ENCODE results near the gene CRYM.

CRYM gene

DNA sequence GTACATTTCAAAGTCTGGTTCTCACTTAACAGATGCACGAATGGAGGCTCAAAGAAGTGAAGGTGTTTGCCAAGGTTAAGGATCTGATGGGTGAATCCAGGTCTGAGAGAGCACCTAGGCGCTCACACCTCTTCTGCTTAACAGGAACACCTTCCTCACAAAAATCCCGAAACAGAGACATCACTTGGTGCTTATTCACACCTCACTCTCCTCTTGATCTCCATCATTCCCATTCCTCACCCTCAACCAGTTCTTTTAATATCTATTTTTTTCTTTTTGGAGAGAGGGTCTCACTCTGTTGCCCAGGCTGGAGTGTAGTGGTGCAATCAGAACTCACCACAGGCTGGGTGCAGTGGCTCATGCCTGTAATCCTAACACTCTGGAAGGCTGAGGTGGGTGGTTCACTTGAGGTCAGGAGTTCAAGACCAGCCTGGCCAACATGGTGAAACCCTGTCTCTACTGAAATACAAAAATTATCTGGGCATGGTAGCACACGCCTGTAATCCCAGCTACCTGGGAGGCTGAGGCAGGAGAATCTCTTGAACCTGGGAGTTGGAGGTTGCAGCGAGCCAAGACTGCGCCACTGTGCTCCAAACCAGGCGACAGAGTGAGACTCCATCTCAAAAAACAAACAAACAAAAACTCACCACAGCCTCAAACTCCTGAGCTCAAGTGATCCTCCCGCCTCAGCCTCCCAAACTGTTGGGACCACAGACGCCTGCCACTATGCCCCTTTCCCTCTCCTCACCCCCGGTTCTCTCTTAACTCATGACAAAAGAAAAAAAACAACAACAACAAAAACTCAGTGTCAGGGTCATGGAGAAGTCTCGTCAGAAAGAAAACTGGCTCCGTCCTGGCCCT is 15.1 kb downstream of the CRYM start:
- H3K27me3 ChIP-seq (ENCODE audit: control insufficient read depth in 3 of 3, insufficient read depth in 3 of 3, low read depth in 1 of 3, low read length in 3 of 3), result no peaks in the 10 kb centered on the region
- H2BK5ac ChIP-seq (ENCODE audit: low read length), result no peak overlapping the region
- H3K4me3 ChIP-seq (ENCODE audit: low read length in 2 of 2), result no peak overlapping the region
- H2BK15ac ChIP-seq (ENCODE audit: low read length), result no peak overlapping the region
- no peaks in the 10 kb centered on the region for H3K79me1 ChIP-seq (ENCODE audit: low read depth, low read length)
- DNase-seq (ENCODE audit: low spot score), result no peak
- no CpG with 5 or more reads among the region's 12 CpGs for WGBS, 2 donors (ENCODE audit: extremely low coverage in 2 of 2, insufficient read length in 2 of 2, insufficient replicate concordance in 1 of 2)
- H3K4me2 ChIP-seq (ENCODE audit: insufficient read depth, low read length, poor library complexity, severe bottlenecking), result no peak overlapping the region
- H3K4me1 ChIP-seq (ENCODE audit: control insufficient read depth in 2 of 2, insufficient read depth in 1 of 2, low read depth in 1 of 2, low read length in 2 of 2), result peaks cover 10 to 11% of the 10 kb centered on the region in 2 donors
- H3K18ac ChIP-seq (ENCODE audit: low read length), result no peak overlapping the region
- no peak overlapping the region for H3K23ac ChIP-seq (ENCODE audit: low read depth, low read length, poor library complexity)
- H2AFZ ChIP-seq (ENCODE audit: low read length), result peak overlapping the region; percentile 83
- no peaks in the 10 kb centered on the region for H3K9me3 ChIP-seq (replicated peaks in 1 of 2; ENCODE audit: control insufficient read depth in 2 of 2, insufficient read depth in 1 of 2, low read depth in 1 of 2, low read length in 2 of 2)
- H2BK120ac ChIP-seq (ENCODE audit: low read depth, low read length), result no peak overlapping the region
- no peak overlapping the region for H2AK5ac ChIP-seq (ENCODE audit: low read depth, low read length)
- H3K4ac ChIP-seq (ENCODE audit: low read length), result no peak overlapping the region
- no peak overlapping the region for H3K9ac ChIP-seq (ENCODE audit: low read depth, low read length, poor library complexity)
- H3K36me3 ChIP-seq (replicated peaks in 1 of 2; ENCODE audit: control insufficient read depth in 2 of 2, insufficient read depth in 2 of 2, low read length in 2 of 2), result no peaks in the 10 kb centered on the region
- H4K91ac ChIP-seq (ENCODE audit: low read depth, low read length, poor library complexity), result no peak overlapping the region
- H3K14ac ChIP-seq (ENCODE audit: low read length), result no peak overlapping the region
- H2BK12ac ChIP-seq (ENCODE audit: low read length), result no peak overlapping the region
- H3K27ac ChIP-seq (replicated peaks; ENCODE audit: low read length), result no peak overlapping the region
- no peak overlapping the region for H4K8ac ChIP-seq (ENCODE audit: low read depth, low read length)

DNA sequence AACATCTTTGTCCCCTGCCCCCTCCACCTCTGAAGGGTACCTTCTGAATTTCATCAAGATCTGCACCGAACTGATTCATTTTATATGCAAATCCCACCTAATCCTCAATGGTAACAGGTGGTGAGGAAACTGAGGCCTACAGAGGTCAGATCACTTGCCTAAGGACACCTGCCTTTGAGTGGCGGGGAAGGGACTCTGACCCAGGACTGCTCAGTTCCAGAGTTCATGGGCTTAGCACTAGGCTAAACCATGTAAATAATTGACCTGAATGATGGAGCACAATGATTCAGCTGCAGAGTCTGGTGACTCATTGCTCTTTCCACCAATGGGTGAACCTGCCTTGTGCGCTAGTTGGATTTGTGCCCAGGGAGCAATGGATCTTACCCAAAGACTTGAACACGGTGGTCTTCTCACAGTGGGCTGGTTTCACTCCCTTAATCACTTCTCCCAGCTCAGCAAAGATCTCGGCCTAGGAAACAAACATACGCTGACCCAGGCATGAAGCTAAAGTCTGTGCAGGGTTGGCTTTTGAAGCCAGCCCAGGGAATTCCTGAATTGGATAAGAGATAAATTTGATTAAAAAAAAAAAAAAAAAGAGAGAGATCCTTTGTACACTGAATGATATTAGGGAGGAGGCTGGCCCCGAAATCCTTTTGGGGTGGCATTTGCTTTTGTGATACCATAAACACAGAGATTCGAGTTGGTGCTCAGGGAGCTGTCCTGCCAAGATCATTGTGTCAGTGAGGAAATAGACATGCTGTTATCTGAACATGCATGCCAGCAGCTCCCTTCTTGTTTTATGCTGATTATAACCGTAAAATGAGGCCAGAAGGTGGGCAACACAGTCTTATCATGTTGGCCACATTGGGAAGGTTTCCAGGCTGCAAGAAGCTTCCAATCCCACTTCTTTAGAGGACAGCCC is 17.0 kb downstream of the CRYM start:
- no peak overlapping the region for H4K8ac ChIP-seq (ENCODE audit: low read depth, low read length)
- no peaks in the 10 kb centered on the region for H3K79me1 ChIP-seq (ENCODE audit: low read depth, low read length)
- no CpG with 5 or more reads among the region's 9 CpGs for WGBS, 2 donors (ENCODE audit: extremely low coverage in 2 of 2, insufficient read length in 2 of 2, insufficient replicate concordance in 1 of 2)
- no peak overlapping the region for H3K4me3 ChIP-seq (ENCODE audit: low read length in 2 of 2)
- no peak overlapping the region for H3K23ac ChIP-seq (ENCODE audit: low read depth, low read length, poor library complexity)
- H3K18ac ChIP-seq (ENCODE audit: low read length), result no peak overlapping the region
- no peak overlapping the region for H3K14ac ChIP-seq (ENCODE audit: low read length)
- H2BK5ac ChIP-seq (ENCODE audit: low read length), result no peak overlapping the region
- H3K4me1 ChIP-seq (ENCODE audit: control insufficient read depth in 2 of 2, insufficient read depth in 1 of 2, low read depth in 1 of 2, low read length in 2 of 2), result peaks cover 10 to 11% of the 10 kb centered on the region in 2 donors
- no peak overlapping the region for H3K4ac ChIP-seq (ENCODE audit: low read length)
- H2BK120ac ChIP-seq (ENCODE audit: low read depth, low read length), result no peak overlapping the region
- no peaks in the 10 kb centered on the region for H3K27me3 ChIP-seq (ENCODE audit: control insufficient read depth in 3 of 3, insufficient read depth in 3 of 3, low read depth in 1 of 3, low read length in 3 of 3)
- no peak overlapping the region for H3K9ac ChIP-seq (ENCODE audit: low read depth, low read length, poor library complexity)
- no peak overlapping the region for H2AK5ac ChIP-seq (ENCODE audit: low read depth, low read length)
- H3K36me3 ChIP-seq (replicated peaks in 1 of 2; ENCODE audit: control insufficient read depth in 2 of 2, insufficient read depth in 2 of 2, low read length in 2 of 2), result no peaks in the 10 kb centered on the region
- H2BK15ac ChIP-seq (ENCODE audit: low read length), result no peak overlapping the region
- H3K4me2 ChIP-seq (ENCODE audit: insufficient read depth, low read length, poor library complexity, severe bottlenecking), result no peak overlapping the region
- no peak for DNase-seq (ENCODE audit: low spot score)
- H2AFZ ChIP-seq (ENCODE audit: low read length), result no peak overlapping the region
- no peak overlapping the region for H3K27ac ChIP-seq (replicated peaks; ENCODE audit: low read length)
- H4K91ac ChIP-seq (ENCODE audit: low read depth, low read length, poor library complexity), result no peak overlapping the region
- no peaks in the 10 kb centered on the region for H3K9me3 ChIP-seq (replicated peaks in 1 of 2; ENCODE audit: control insufficient read depth in 2 of 2, insufficient read depth in 1 of 2, low read depth in 1 of 2, low read length in 2 of 2)
- H2BK12ac ChIP-seq (ENCODE audit: low read length), result no peak overlapping the region

DNA sequence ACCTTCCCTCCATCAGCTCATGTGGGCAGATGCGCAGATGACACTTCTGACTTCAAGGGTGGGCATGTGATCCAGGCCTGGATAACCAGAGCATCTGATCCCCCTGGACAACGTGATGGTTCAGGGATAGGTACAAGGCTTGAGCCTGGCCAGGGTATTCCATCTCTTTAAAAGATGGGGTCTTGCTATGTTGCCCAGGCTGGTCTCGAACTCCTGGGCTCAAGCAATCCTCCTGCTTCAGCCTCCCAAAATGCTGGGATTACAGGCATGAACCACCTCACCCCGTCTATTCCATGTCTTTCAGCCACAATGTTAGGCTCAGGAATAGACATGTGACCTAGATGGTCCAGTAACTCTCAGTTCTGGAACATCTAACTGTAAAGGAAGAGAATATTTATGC is 20.8 kb downstream of the CRYM start:
- no peak overlapping the region for H3K4me3 ChIP-seq (ENCODE audit: low read length in 2 of 2)
- DNase-seq (ENCODE audit: low spot score), result no peak
- WGBS, 2 donors (ENCODE audit: extremely low coverage in 2 of 2, insufficient read length in 2 of 2, insufficient replicate concordance in 1 of 2), result no CpG with 5 or more reads among the region's 4 CpGs
- no peaks in the 10 kb centered on the region for H3K4me1 ChIP-seq (ENCODE audit: control insufficient read depth in 2 of 2, insufficient read depth in 1 of 2, low read depth in 1 of 2, low read length in 2 of 2)
- no peaks in the 10 kb centered on the region for H3K9me3 ChIP-seq (replicated peaks in 1 of 2; ENCODE audit: control insufficient read depth in 2 of 2, insufficient read depth in 1 of 2, low read depth in 1 of 2, low read length in 2 of 2)
- H2AK5ac ChIP-seq (ENCODE audit: low read depth, low read length), result no peak overlapping the region
- H4K8ac ChIP-seq (ENCODE audit: low read depth, low read length), result no peak overlapping the region
- no peak overlapping the region for H2BK12ac ChIP-seq (ENCODE audit: low read length)
- no peak overlapping the region for H3K14ac ChIP-seq (ENCODE audit: low read length)
- no peak overlapping the region for H3K4me2 ChIP-seq (ENCODE audit: insufficient read depth, low read length, poor library complexity, severe bottlenecking)
- H3K4ac ChIP-seq (ENCODE audit: low read length), result no peak overlapping the region
- no peak overlapping the region for H3K9ac ChIP-seq (ENCODE audit: low read depth, low read length, poor library complexity)
- no peak overlapping the region for H4K91ac ChIP-seq (ENCODE audit: low read depth, low read length, poor library complexity)
- H3K18ac ChIP-seq (ENCODE audit: low read length), result no peak overlapping the region
- no peak overlapping the region for H2BK15ac ChIP-seq (ENCODE audit: low read length)
- H3K23ac ChIP-seq (ENCODE audit: low read depth, low read length, poor library complexity), result no peak overlapping the region
- H3K27me3 ChIP-seq (ENCODE audit: control insufficient read depth in 3 of 3, insufficient read depth in 3 of 3, low read depth in 1 of 3, low read length in 3 of 3), result no peaks in the 10 kb centered on the region
- H2AFZ ChIP-seq (ENCODE audit: low read length), result no peak overlapping the region
- no peak overlapping the region for H3K27ac ChIP-seq (replicated peaks; ENCODE audit: low read length)
- H3K36me3 ChIP-seq (replicated peaks in 1 of 2; ENCODE audit: control insufficient read depth in 2 of 2, insufficient read depth in 2 of 2, low read length in 2 of 2), result no peaks in the 10 kb centered on the region
- H3K79me1 ChIP-seq (ENCODE audit: low read depth, low read length), result no peaks in the 10 kb centered on the region
- H2BK120ac ChIP-seq (ENCODE audit: low read depth, low read length), result no peak overlapping the region
- H2BK5ac ChIP-seq (ENCODE audit: low read length), result no peak overlapping the region

DNA sequence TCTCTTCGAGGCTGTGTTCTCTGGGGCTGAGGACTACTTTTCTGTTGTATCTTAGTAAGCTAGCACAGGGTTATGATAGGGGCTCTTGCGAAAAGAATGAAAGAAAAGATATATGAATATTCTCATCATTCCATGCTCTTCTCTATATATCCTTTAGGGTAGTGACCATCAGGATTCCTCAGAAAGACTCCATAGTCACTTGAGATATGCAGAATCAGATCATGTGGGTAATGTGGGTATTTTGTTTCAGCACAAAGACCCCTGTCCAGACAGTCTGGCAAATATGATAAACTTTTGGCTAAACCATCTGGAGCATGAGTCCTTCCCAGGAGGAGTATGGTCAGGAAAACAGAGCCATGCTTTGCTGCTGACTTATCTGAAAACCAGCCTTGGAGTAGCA is 21.5 kb downstream of the CRYM start:
- Histone ChIP-seq H3K4me3 (ENCODE audit: low read length in 2 of 2) (no peak overlapping the region), H3K23ac (ENCODE audit: low read depth, low read length, poor library complexity) (no peak overlapping the region), H3K4me1 (ENCODE audit: control insufficient read depth in 2 of 2, insufficient read depth in 1 of 2, low read depth in 1 of 2, low read length in 2 of 2) (no peaks in the 10 kb centered on the region), H2AFZ (ENCODE audit: low read length) (no peak overlapping the region), H3K9me3 (replicated peaks in 1 of 2; ENCODE audit: control insufficient read depth in 2 of 2, insufficient read depth in 1 of 2, low read depth in 1 of 2, low read length in 2 of 2) (no peaks in the 10 kb centered on the region), H2BK15ac (ENCODE audit: low read length) (no peak overlapping the region), H3K9ac (ENCODE audit: low read depth, low read length, poor library complexity) (no peak overlapping the region), H3K4me2 (ENCODE audit: insufficient read depth, low read length, poor library complexity, severe bottlenecking) (no peak overlapping the region), H4K91ac (ENCODE audit: low read depth, low read length, poor library complexity) (no peak overlapping the region), H2BK120ac (ENCODE audit: low read depth, low read length) (no peak overlapping the region), H3K27ac (replicated peaks; ENCODE audit: low read length) (no peak overlapping the region), H3K36me3 (replicated peaks in 1 of 2; ENCODE audit: control insufficient read depth in 2 of 2, insufficient read depth in 2 of 2, low read length in 2 of 2) (no peaks in the 10 kb centered on the region), H2BK5ac (ENCODE audit: low read length) (no peak overlapping the region), H3K79me1 (ENCODE audit: low read depth, low read length) (no peaks in the 10 kb centered on the region), H2AK5ac (ENCODE audit: low read depth, low read length) (no peak overlapping the region), H3K4ac (ENCODE audit: low read length) (no peak overlapping the region), H3K27me3 (ENCODE audit: control insufficient read depth in 3 of 3, insufficient read depth in 3 of 3, low read depth in 1 of 3, low read length in 3 of 3) (no peaks in the 10 kb centered on the region), H2BK12ac (ENCODE audit: low read length) (no peak overlapping the region), H3K14ac (ENCODE audit: low read length) (no peak overlapping the region), H3K18ac (ENCODE audit: low read length) (no peak overlapping the region), H4K8ac (ENCODE audit: low read depth, low read length) (no peak overlapping the region)
- no peak for DNase-seq (ENCODE audit: low spot score)
- no CpG with 5 or more reads among the region's 2 CpGs for WGBS, 2 donors (ENCODE audit: extremely low coverage in 2 of 2, insufficient read length in 2 of 2, insufficient replicate concordance in 1 of 2)
